B cell (primary cell): ENCODE measurements around the gene SMARCA4. TPM values are rescaled to one million over a fixed set of nuclear protein-coding genes. Genes with fewer than 3 reads are reported as not detected.

Experiments
- ATAC-seq: fragments of 200-7000 bp; cut with Tn5 transposase; one replicate; pipeline ENCODE4 v1.10.0; 2021; ENCODE audit warnings: low read depth, mild to moderate bottlenecking, moderate number of reproducible peaks, moderate library complexity
- CTCF ChIA-PET: fragments of 350-600 bp; sonication (Branson Sonifier 250); formaldehyde crosslinking; loops from one replicate; lab custom pipeline; 2021; ENCODE audit warnings: antibody characterized with exemption, inconsistent platforms; lab: Charles Lee
- POLR2A ChIA-PET: fragments of 350-600 bp; sonication (Branson Sonifier 250); formaldehyde crosslinking; loops from one replicate; lab custom pipeline; 2021; ENCODE audit warnings: antibody characterized with exemption; lab: Charles Lee
- DNase-seq: peaks from one replicate; pipeline ENCODE4 v3.0.0; 2013
- H2AFZ ChIP-seq: 2 replicates; pipeline ENCODE4 v1.6.1; 2012; ENCODE audit warnings: mild to moderate bottlenecking, low read depth, low read length; ENCODE audit not compliant: insufficient read depth, poor library complexity, severe bottlenecking
- H3K27ac ChIP-seq, 2 donors: 1 replicate in 1 of 2; 2 replicates in 1 of 2; pipeline ENCODE4 v1.5.1; 2012 to 2013; ENCODE audit warnings: low read length in 2 of 2, mild to moderate bottlenecking in 2 of 2, moderate library complexity in 1 of 2
- H3K27me3 ChIP-seq, 4 experiments: fragments of 200-600 bp in 1 of 4; sonication (generic) in 1 of 4; replicated peaks in 1 of 4; 1 replicate in 2 of 4; 2 replicates in 2 of 4; pipeline versions ENCODE4 v1.6.1 to v1.7.0; 2013 to 2016; ENCODE audit warnings: low read length in 3 of 4, mild to moderate bottlenecking in 2 of 4, mixed read lengths in 1 of 4, moderate library complexity in 1 of 4; ENCODE audit not compliant: insufficient read depth in 4 of 4, control insufficient read depth in 3 of 4; ENCODE audit errors: control extremely low read depth in 1 of 4
- H3K36me3 ChIP-seq, 2 experiments: replicated peaks in 1 of 2; 1 replicate in 1 of 2; 2 replicates in 1 of 2; pipeline versions ENCODE4 v1.6.1 to v1.7.1; 2013; ENCODE audit warnings: low read length in 1 of 2; ENCODE audit not compliant: insufficient read depth in 2 of 2, control insufficient read depth in 1 of 2; ENCODE audit errors: control extremely low read depth in 1 of 2, extremely low read depth in 1 of 2
- H3K4me1 ChIP-seq, 2 donors: fragments of 200-600 bp in 1 of 2; sonication (generic) in 1 of 2; 1 replicate in 1 of 2; 2 replicates in 1 of 2; pipeline versions ENCODE4 v1.5.1 to v1.6.1; 2013 to 2017; ENCODE audit warnings: low read length in 2 of 2; ENCODE audit not compliant: control insufficient read depth in 2 of 2, insufficient read depth in 2 of 2
- H3K4me2 ChIP-seq: replicated peaks from 2 replicates; pipeline ENCODE3; 2012; ENCODE audit warnings: mild to moderate bottlenecking, low read depth, low read length; ENCODE audit not compliant: poor library complexity, severe bottlenecking
- H3K4me3 ChIP-seq, 5 experiments: fragments of 200-600 bp in 1 of 5; sonication (generic) in 1 of 5; 1 replicate in 3 of 5; 2 replicates in 2 of 5; pipeline versions ENCODE4 v1.5.1 to v1.7.0; 2011 to 2016; ENCODE audit warnings: low read length in 4 of 5, mild to moderate bottlenecking in 4 of 5, low read depth in 2 of 5, control low read depth in 1 of 5, moderate library complexity in 1 of 5; ENCODE audit not compliant: insufficient read depth in 1 of 5; ENCODE audit errors: control extremely low read depth in 1 of 5, extremely low read depth in 1 of 5
- H3K79me2 ChIP-seq: fragments of 200-600 bp; sonication (generic); one replicate; pipeline ENCODE4 v1.6.0; 2016; ENCODE audit warnings: low read length; ENCODE audit not compliant: control insufficient read depth, insufficient read depth
- H3K9ac ChIP-seq: fragments of 200-600 bp; sonication (generic); 2 replicates; pipeline ENCODE4 v1.6.1; 2017; ENCODE audit warnings: mild to moderate bottlenecking, low read length, moderate library complexity
- H3K9me3 ChIP-seq, 3 donors: one replicate each; pipeline versions ENCODE4 v1.6.1 to v1.7.1; 2013; ENCODE audit warnings: low read length in 2 of 3; ENCODE audit not compliant: control insufficient read depth in 2 of 3, insufficient read depth in 1 of 3; ENCODE audit errors: control extremely low read depth in 1 of 3
- H4K20me1 ChIP-seq: 2 replicates; pipeline ENCODE4 v1.6.0; 2012; ENCODE audit warnings: mild to moderate bottlenecking, low read length; ENCODE audit not compliant: insufficient read depth, control insufficient read depth, poor library complexity, severe bottlenecking
- H3K27ac Mint-ChIP-seq: one replicate; pipeline ENCODE4 v1.8.0; 2021; ENCODE audit warnings: mixed read lengths
- H3K27me3 Mint-ChIP-seq: one replicate; pipeline ENCODE4 v1.8.0; 2021; ENCODE audit warnings: mixed read lengths
- H3K4me1 Mint-ChIP-seq: one replicate; pipeline ENCODE4 v1.8.0; 2021; ENCODE audit warnings: mixed read lengths
- H3K4me3 Mint-ChIP-seq: one replicate; pipeline ENCODE4 v1.8.0; 2021; ENCODE audit warnings: mixed read lengths
- H3K9me3 Mint-ChIP-seq: one replicate; pipeline ENCODE4 v1.8.0; 2022; ENCODE audit warnings: mixed read lengths; ENCODE audit not compliant: insufficient read depth
- CTCF ChIP-seq: fragments of 200-600 bp; IDR thresholded peaks from one replicate; pipeline ENCODE4 v1.8.0; 2022; ENCODE audit warnings: antibody characterized with exemption, mild to moderate bottlenecking
- EZH2 ChIP-seq: IDR thresholded peaks from 2 replicates; pipeline ENCODE4 v1.6.1; 2012; ENCODE audit warnings: borderline replicate concordance, low read depth, mild to moderate bottlenecking, moderate library complexity, low read length; ENCODE audit not compliant: insufficient read depth, poor library complexity, severe bottlenecking
- WGBS: methylation state at CpG from one replicate; pipeline ENCODE4 v1.1.5; 2013; ENCODE audit warnings: missing lambda C conversion rate; ENCODE audit not compliant: insufficient coverage; 5-methylcytosine and 5-hydroxymethylcytosine counted together
- intact Hi-C: fragments of 100-400 bp; cut with micrococcal nuclease; formaldehyde crosslinking; loops from one replicate; pipeline ENCODE4 v1.10.0; 2022
- polyA plus RNA-seq: library from polyadenylated mRNA; depleted of rRNA; stranded (reverse); fragments of >200 nt; gene quantifications from 2 replicates; pipeline ENCODE4 v1.2.3, GENCODE V29; 2012
- total RNA-seq, 2 donors: library from RNA; stranded (reverse); fragments of 120-200 nt in 1 of 2; gene quantifications; 1 replicate in 1 of 2; 2 replicates in 1 of 2; pipeline versions ENCODE4 v1.2.3 to v1.2.4, GENCODE V29; 2013 to 2022

Gene SMARCA4
- total and polyA plus RNA-seq, 2 donors (not counting 1 experiment from before 2014, with no cell fraction given), result 49.7 to 82.3 TPM

- Histone ChIP-seq H3K4me2 (peak overlapping the region; percentile 65), H3K27ac (peak overlapping the region; percentile 60 to 64), H3K4me3 (peak overlapping the region in 2 of 5 experiments; percentile 13 to 38), H2AFZ (peak overlapping the region; percentile 36), H3K9me3 (no peaks in the 10 kb centered on the region), H3K27me3 (no peaks in the 10 kb centered on the region), H3K36me3 (no peaks in the 10 kb centered on the region), H4K20me1 (peaks cover 39% of the 10 kb centered on the region), H3K4me1 (peaks cover 16 to 46% of the 10 kb centered on the region in 2 donors), H3K9ac (peak overlapping the region; percentile 45), H3K79me2 (peaks cover 95% of the 10 kb centered on the region)
- under 1% methylated on average over 7 of the region's 10 CpGs for WGBS
- CTCF ChIA-PET, result interaction anchor here (4.6 kb wide), 1 partner anchor 27 kb away, joined by 23 read pairs; no protein-coding TSS in a partner anchor
- POLR2A ChIA-PET, result interaction anchor here (0.6 kb wide), 1 partner anchor 95 kb away, joined by 4 read pairs; no protein-coding TSS in a partner anchor
- TF ChIP-seq CTCF (no peak), EZH2 (no peak)
- peaks cover 43% of the 10 kb centered on the region for H3K4me1 Mint-ChIP-seq
- DNase-seq, result peak; percentile 66
- intact Hi-C loops, result no loop called here
- peak overlapping the region; percentile 83 for H3K27ac Mint-ChIP-seq
- H3K4me3 Mint-ChIP-seq, result peak overlapping the region; percentile 67
- no peaks in the 10 kb centered on the region for H3K9me3 Mint-ChIP-seq
- peak; percentile 53 for ATAC-seq
- no peaks in the 10 kb centered on the region for H3K27me3 Mint-ChIP-seq
Observed at GRCh38 chr19:10968527-10969135, 7.8 kb downstream of the SMARCA4 start.

- Mint-ChIP-seq H3K9me3 (no peaks in the 10 kb centered on the region), H3K4me3 (no peak overlapping the region), H3K27me3 (no peaks in the 10 kb centered on the region), H3K4me1 (peaks cover 35% of the 10 kb centered on the region), H3K27ac (no peak overlapping the region)
- Histone ChIP-seq H2AFZ (no peak overlapping the region), H3K4me2 (no peak overlapping the region), H4K20me1 (peaks cover 40% of the 10 kb centered on the region), H3K4me1 (peaks cover 17 to 58% of the 10 kb centered on the region in 2 donors), H3K9ac (no peak overlapping the region), H3K4me3 (no peak overlapping the region), H3K27me3 (no peaks in the 10 kb centered on the region), H3K36me3 (no peaks in the 10 kb centered on the region), H3K79me2 (peaks cover 92% of the 10 kb centered on the region), H3K9me3 (no peaks in the 10 kb centered on the region), H3K27ac (no peak overlapping the region)
- POLR2A ChIA-PET, result no interaction called here
- TF ChIP-seq EZH2, result no peak
- TF ChIP-seq CTCF, result no peak
- WGBS, result 92% methylated on average over 7 of the region's 8 CpGs
- intact Hi-C loops, result no loop called here
- no peak for ATAC-seq
- CTCF ChIA-PET, result interaction anchor here (1.2 kb wide), 1 partner anchor 34 kb away, joined by 4 read pairs; no protein-coding TSS in a partner anchor
- DNase-seq, result no peak
Observed at GRCh38 chr19:10971107-10971726, 10.4 kb downstream of the SMARCA4 start.
